SK-N-SH (cell line): Measurements from ENCODE around the gene SLC40A1.

Experiments used
- CHD2 ChIP-seq: fragments of 150-350 bp; IDR thresholded peaks from 2 replicates; pipeline ENCODE4 v1.6.1; 2018; ENCODE audit warnings: low read length; ENCODE audit not compliant: partially characterized antibody
- EP300 ChIP-seq, 2 experiments: IDR thresholded peaks; 2 replicates each; pipeline versions ENCODE4 v1.4.0 to v1.6.1; 2012; ENCODE audit warnings: borderline replicate concordance in 1 of 2, low read depth in 1 of 2, low read length in 1 of 2
- JUND ChIP-seq: IDR thresholded peaks from 2 replicates; pipeline ENCODE4 v1.4.0; 2012
- POLR2AphosphoS5 ChIP-seq: IDR thresholded peaks from 2 replicates; pipeline ENCODE4 v1.6.1; 2012; ENCODE audit warnings: low read depth, low read length
- RAD21 ChIP-seq: IDR thresholded peaks from 2 replicates; pipeline ENCODE4 v1.6.1; 2012; ENCODE audit warnings: mild to moderate bottlenecking, low read length

DNA sequence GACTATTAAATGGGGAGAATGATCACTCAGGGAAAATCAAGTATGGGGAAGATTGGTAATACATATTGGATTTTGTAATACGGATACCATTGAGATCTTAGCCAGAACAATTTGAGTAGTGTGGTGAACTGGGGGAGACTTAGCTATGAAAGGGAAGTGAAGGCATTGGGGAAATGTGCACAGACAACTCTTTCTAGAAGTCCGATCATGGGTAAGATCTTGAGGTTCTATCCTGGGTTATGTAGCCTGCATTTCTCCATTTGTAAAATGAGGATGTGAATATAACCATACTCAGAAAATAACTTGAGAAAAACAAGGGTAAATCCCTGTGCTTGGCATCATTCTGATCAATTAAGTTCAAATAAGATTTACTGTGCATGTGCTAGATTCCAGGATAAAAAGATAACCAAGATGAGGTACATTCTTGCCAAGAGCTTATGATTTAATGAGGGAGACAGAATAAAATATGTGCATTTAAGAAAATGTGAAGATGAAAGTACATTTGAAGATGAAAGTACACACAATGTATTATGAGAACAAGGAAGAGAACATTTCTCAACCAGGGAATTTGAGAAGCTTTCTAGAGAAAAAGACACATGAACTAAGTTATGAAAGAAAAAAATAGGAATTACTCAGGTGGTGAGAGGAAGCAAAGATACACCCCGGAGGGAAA, 49.5 kb downstream of the SLC40A1 start:
- TF ChIP-seq EP300 (IDR thresholded peaks at IDR 0.05; ENCODE audit: borderline replicate concordance in 1 of 2, low read depth in 1 of 2, low read length in 1 of 2) (no peak), POLR2AphosphoS5 (no peak), CHD2 (no peak), JUND (no peak), RAD21 (no peak)
